ENCODE results near the gene TRPM1. TPM values are rescaled to one million over a fixed set of nuclear protein-coding genes. Genes with fewer than 3 reads are reported as not detected.

TRPM1 gene
- total RNA-seq, 1 donor from 2014 or later, result not detected

- Mint-ChIP-seq H3K36me3 (ENCODE audit: low read depth) (peaks cover 47% of the 10 kb centered on the region), H3K27me3 (ENCODE audit: low read depth) (no peaks in the 10 kb centered on the region), H3K9me3 (ENCODE audit: low read depth) (peaks cover 4% of the 10 kb centered on the region), H3K4me1 (ENCODE audit: low read depth) (peaks cover 18% of the 10 kb centered on the region), H3K27ac (ENCODE audit: unreplicated experiment) (no peak overlapping the region), H3K4me3 (ENCODE audit: unreplicated experiment) (no peak overlapping the region)
- DNase-seq (ENCODE audit: low spot score), result no peak
- TF ChIP-seq CTCF (IDR thresholded peaks at IDR 0.05), result no peak
Measured at GRCh38 chr15:30953183-30953582, 148.3 kb downstream of the TRPM1 start.

Small RNA genes within 50 kb of the gene (microRNA-seq; reads per million reads assigned to microRNA genes)
- not detected for gene MIR211 (ENCODE audit: borderline number of aligned reads)

Other genes starting within 250 kb of the TRPM1 start
- 13.5 to 27.5 TPM (median 16.3 TPM) in 3 replicates for gene FAN1, start 197.8 kb downstream of the TRPM1 start, total RNA-seq
- gene MTMR10, start 110.1 kb downstream of the TRPM1 start, total RNA-seq, result 14.9 to 16.5 TPM (median 16.1 TPM) in 3 replicates
- 54.2 to 59.1 TPM (median 58.4 TPM) in 3 replicates for gene KLF13, start 225.1 kb upstream of the TRPM1 start, total RNA-seq